GM23248 (cell line): ENCODE results near the gene CEND1.

Experiments
- EZH2 ChIP-seq: fragments of 200-600 bp; sonication (generic); IDR thresholded peaks from 2 replicates; pipeline ENCODE4 v1.6.1; 2018; ENCODE audit warnings: antibody characterized with exemption, mild to moderate bottlenecking; ENCODE audit not compliant: insufficient read depth, poor library complexity, severe bottlenecking
- EZH2phosphoT487 ChIP-seq: fragments of 200-600 bp; sonication (generic); IDR thresholded peaks from 2 replicates; pipeline ENCODE4 v1.6.1; 2018; ENCODE audit warnings: antibody characterized with exemption, moderate library complexity, mild to moderate bottlenecking, low read depth; ENCODE audit not compliant: insufficient read depth

DNA sequence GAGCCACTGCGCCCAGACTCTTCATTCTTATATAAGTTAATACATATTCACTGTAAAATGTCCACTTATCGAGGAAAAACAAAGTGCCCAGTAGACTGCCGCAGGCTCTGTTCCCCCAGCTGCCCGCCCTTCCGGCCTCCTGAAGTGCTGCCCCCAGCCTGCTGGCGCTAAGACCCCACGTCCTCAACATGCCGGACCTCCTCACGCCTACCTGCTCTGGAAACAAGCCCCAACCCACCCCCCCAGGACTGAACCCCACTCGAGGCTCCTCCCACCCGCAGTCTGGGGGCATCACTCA, 13.7 kb downstream of the CEND1 start:
- TF ChIP-seq EZH2 (no peak), EZH2phosphoT487 (no peak)
